Lung (tissue), 12 donors: Measurements from ENCODE around the gene ATF6. TPM values are rescaled to one million over a fixed set of nuclear protein-coding genes. Genes with fewer than 3 reads are reported as not detected.

Experiments
- ATAC-seq: fragments of 200-7000 bp; cut with Tn5 transposase; one replicate; pipeline ENCODE4 v1.9.1; 2020; ENCODE audit warnings: moderate number of reproducible peaks; ENCODE audit not compliant: insufficient read depth, low FRiP score
- DNase-seq, 3 donors: peaks; one replicate each; pipeline ENCODE4 v3.0.0-alpha.2; 2013 to 2017
- H3K27ac ChIP-seq, 2 donors: one replicate each; pipeline ENCODE4 v1.5.1; 2013; ENCODE audit warnings: mild to moderate bottlenecking in 2 of 2, moderate library complexity in 2 of 2, control low read depth in 1 of 2, inconsistent platforms in 1 of 2, low read depth in 1 of 2, low read length in 1 of 2
- H3K27me3 ChIP-seq, 3 donors: one replicate each; pipeline ENCODE4 v1.5.1; 2013; ENCODE audit warnings: low read length in 2 of 3; ENCODE audit not compliant: control insufficient read depth in 3 of 3, insufficient read depth in 3 of 3
- H3K36me3 ChIP-seq, 4 donors: one replicate each; pipeline ENCODE4 v1.5.1; 2013; ENCODE audit warnings: low read length in 4 of 4, mild to moderate bottlenecking in 1 of 4, moderate library complexity in 1 of 4; ENCODE audit not compliant: control insufficient read depth in 4 of 4, insufficient read depth in 4 of 4
- H3K4me1 ChIP-seq, 5 donors: one replicate each; pipeline ENCODE4 v1.5.1; 2013; ENCODE audit warnings: low read length in 5 of 5, mild to moderate bottlenecking in 2 of 5, moderate library complexity in 1 of 5; ENCODE audit not compliant: control insufficient read depth in 5 of 5, insufficient read depth in 5 of 5
- H3K4me3 ChIP-seq: one replicate; pipeline ENCODE4 v1.5.1; 2013; ENCODE audit warnings: mild to moderate bottlenecking, control low read depth, moderate library complexity
- H3K9ac ChIP-seq, 2 donors: one replicate each; pipeline ENCODE4 v1.5.1; 2013; ENCODE audit warnings: low read length in 2 of 2, control low read depth in 1 of 2; ENCODE audit not compliant: insufficient read depth in 1 of 2
- H3K9me3 ChIP-seq, 4 donors: one replicate each; pipeline ENCODE4 v1.5.1; 2013; ENCODE audit warnings: low read length in 3 of 4, mild to moderate bottlenecking in 1 of 4, moderate library complexity in 1 of 4; ENCODE audit not compliant: control insufficient read depth in 4 of 4, insufficient read depth in 3 of 4
- WGBS, 2 donors: extraction: QIAGEN DNeasy Blood & Tissue Kit; methylation state at CpG; one replicate each; pipeline ENCODE4 v1.1.7; 2013; 5-methylcytosine and 5-hydroxymethylcytosine counted together
- polyA plus RNA-seq, 2 donors: library from polyadenylated mRNA; stranded (reverse); fragments of 200-250 nt; gene quantifications; one replicate each; pipeline ENCODE4 v1.2.1, GENCODE V29; 2013
- total RNA-seq, 2 donors: library from RNA; depleted of rRNA in 1 of 2; stranded (reverse); fragments of >200 nt in 1 of 2; gene quantifications; one replicate each; pipeline ENCODE4 v1.2.1, GENCODE V29; 2014 to 2021
- TF ChIP-seq, protein P1 (sequence below): IDR thresholded peaks from 2 replicates; pipeline ENCODE4 v1.5.1; 2012; ENCODE audit warnings: mild to moderate bottlenecking; ENCODE audit errors: control extremely low read depth, extremely low read depth
- donor health status: control.
- donor health status: control.
- donor health status: Bipolar disorder and iron deficiency.
- donor health status: healthy.
- donor health status: DM: yes; HTN: yes; CAD: no.

ATF6 gene
- total and polyA plus RNA-seq, 4 donors = 4.3 to 44.8 (median 22.6) TPM

GRCh38 chr1:161953256-161953920 lies 187.3 kb downstream of the ATF6 start:
- Histone ChIP-seq H3K4me3 (no peak overlapping the region), H3K9me3 (no peaks in the 10 kb centered on the region), H3K27ac (no peak overlapping the region), H3K4me1 (peaks cover 0 to 8% (median 0%) of the 10 kb centered on the region in 5 donors), H3K36me3 (peaks cover 0 to 4% (median under 1%) of the 10 kb centered on the region in 4 donors), H3K27me3 (no peaks in the 10 kb centered on the region), H3K9ac (no peak overlapping the region)
- ATAC-seq (no peak), DNase-seq (no peak)
- WGBS, 2 donors = 85 to 88% methylated on average over 5 of the region's 5 CpGs
- TF ChIP-seq, protein P1, sequence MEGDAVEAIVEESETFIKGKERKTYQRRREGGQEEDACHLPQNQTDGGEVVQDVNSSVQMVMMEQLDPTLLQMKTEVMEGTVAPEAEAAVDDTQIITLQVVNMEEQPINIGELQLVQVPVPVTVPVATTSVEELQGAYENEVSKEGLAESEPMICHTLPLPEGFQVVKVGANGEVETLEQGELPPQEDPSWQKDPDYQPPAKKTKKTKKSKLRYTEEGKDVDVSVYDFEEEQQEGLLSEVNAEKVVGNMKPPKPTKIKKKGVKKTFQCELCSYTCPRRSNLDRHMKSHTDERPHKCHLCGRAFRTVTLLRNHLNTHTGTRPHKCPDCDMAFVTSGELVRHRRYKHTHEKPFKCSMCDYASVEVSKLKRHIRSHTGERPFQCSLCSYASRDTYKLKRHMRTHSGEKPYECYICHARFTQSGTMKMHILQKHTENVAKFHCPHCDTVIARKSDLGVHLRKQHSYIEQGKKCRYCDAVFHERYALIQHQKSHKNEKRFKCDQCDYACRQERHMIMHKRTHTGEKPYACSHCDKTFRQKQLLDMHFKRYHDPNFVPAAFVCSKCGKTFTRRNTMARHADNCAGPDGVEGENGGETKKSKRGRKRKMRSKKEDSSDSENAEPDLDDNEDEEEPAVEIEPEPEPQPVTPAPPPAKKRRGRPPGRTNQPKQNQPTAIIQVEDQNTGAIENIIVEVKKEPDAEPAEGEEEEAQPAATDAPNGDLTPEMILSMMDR = no peak

DNA sequence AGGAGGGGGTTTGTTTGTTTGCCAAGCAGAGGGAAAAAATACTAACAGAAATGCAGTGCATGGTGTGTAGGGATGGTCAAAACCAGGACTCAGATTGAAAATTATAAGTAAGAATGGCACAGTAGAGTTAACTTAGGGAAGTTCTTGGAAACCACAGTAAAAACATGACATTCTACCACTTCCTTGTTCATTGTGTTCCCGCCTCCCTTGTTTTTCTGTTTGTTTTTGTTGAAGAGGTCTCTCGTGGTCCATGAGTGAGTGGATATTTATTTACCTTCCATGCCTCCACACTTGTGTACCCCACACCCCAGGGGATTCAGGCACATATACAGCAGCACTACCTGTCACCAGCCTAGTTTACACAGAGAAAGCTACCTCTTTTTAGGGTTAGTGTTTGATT lies 187.9 kb downstream of the ATF6 start:
- TF ChIP-seq, protein P1 = no peak
- Histone ChIP-seq H3K9ac (no peak overlapping the region), H3K27me3 (no peaks in the 10 kb centered on the region), H3K4me1 (peaks cover 0 to 2% (median 0%) of the 10 kb centered on the region in 5 donors), H3K4me3 (no peak overlapping the region), H3K27ac (no peak overlapping the region), H3K9me3 (no peaks in the 10 kb centered on the region), H3K36me3 (peaks cover 0 to 8% (median under 1%) of the 10 kb centered on the region in 4 donors)
- 19 to 35% methylated on average over 2 of the region's 2 CpGs for WGBS, 2 donors
- no peak for ATAC-seq
- no peak for DNase-seq

DNA sequence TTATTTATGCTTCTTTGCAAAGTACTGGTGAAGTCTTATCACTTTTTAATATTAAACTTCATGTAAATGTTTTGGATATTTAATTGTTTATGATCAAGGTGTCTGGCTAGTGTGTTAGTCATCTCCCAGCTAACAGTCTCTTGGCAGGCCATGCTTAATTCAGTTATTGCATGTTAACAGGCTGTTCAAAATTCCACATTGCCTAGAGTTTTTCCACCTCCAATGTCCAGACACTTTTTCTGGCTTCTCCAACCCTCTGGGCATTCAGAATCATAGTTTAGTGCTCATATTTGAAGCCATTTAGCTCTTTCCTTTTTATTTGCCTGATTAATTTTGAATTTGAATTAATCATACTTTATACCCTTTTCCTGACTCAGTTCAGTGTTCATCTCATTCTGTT lies 188.3 kb downstream of the ATF6 start:
- H3K27ac ChIP-seq = no peak overlapping the region
- DNase-seq (no peak), ATAC-seq (no peak)
- H3K27me3 ChIP-seq = no peaks in the 10 kb centered on the region
- peaks cover 0 to 8% (median 2%) of the 10 kb centered on the region in 4 donors for H3K36me3 ChIP-seq
- H3K4me3 ChIP-seq = no peak overlapping the region
- TF ChIP-seq, protein P1 = no peak
- no peak overlapping the region for H3K9ac ChIP-seq
- H3K4me1 ChIP-seq = peaks cover 0 to 2% (median 0%) of the 10 kb centered on the region in 5 donors
- H3K9me3 ChIP-seq = no peaks in the 10 kb centered on the region

- Histone ChIP-seq H3K9ac (no peak overlapping the region), H3K36me3 (peaks cover 0 to 12% (median 3%) of the 10 kb centered on the region in 4 donors), H3K4me3 (no peak overlapping the region), H3K27me3 (no peaks in the 10 kb centered on the region), H3K4me1 (peaks cover 0 to 2% (median 0%) of the 10 kb centered on the region in 5 donors), H3K27ac (no peak overlapping the region), H3K9me3 (no peaks in the 10 kb centered on the region)
- ATAC-seq (no peak), DNase-seq (no peak)
- TF ChIP-seq, protein P1 = no peak
- 89 to 96% methylated on average over 2 of the region's 2 CpGs for WGBS, 2 donors
These were observed 189.5 kb downstream of the ATF6 start for GRCh38 chr1:161955606-161956005.
